Activated T-cell treated with anti-CD3 and anti-CD28 coated beads, Interleukin-2, amount 50 U/mL, for 24 hours (primary cell): Measurements from ENCODE around the gene CRTC3.

Experiments used
- DNase-seq: peaks from one replicate; pipeline ENCODE4 v3.0.0-alpha.2; 2020
- H3K27ac Mint-ChIP-seq: 2 replicates; pipeline ENCODE4 v1.8.0; 2020; ENCODE audit warnings: mild to moderate bottlenecking, mixed read lengths
- H3K27me3 Mint-ChIP-seq: 2 replicates; pipeline ENCODE4 v1.8.0; 2020; ENCODE audit warnings: mixed read lengths
- H3K36me3 Mint-ChIP-seq: 2 replicates; pipeline ENCODE4 v1.8.0; 2020; ENCODE audit warnings: low read depth, mixed read lengths
- H3K4me1 Mint-ChIP-seq: 2 replicates; pipeline ENCODE4 v1.8.0; 2020; ENCODE audit warnings: low read depth, mixed read lengths
- H3K4me3 Mint-ChIP-seq: 2 replicates; pipeline ENCODE4 v1.8.0; 2020; ENCODE audit warnings: mild to moderate bottlenecking, moderate library complexity, mixed read lengths
- H3K9me3 Mint-ChIP-seq: 2 replicates; pipeline ENCODE4 v1.8.0; 2020; ENCODE audit warnings: mixed read lengths

Gene CRTC3

GRCh38 chr15:90603893-90604292 lies 74.2 kb downstream of the CRTC3 start:
- H3K4me1 Mint-ChIP-seq: peaks cover 39% of the 10 kb centered on the region
- H3K9me3 Mint-ChIP-seq: no peaks in the 10 kb centered on the region
- peaks cover 71% of the 10 kb centered on the region for H3K36me3 Mint-ChIP-seq
- H3K27me3 Mint-ChIP-seq: no peaks in the 10 kb centered on the region
- peak; percentile 60 for DNase-seq
- peak overlapping the region; percentile 24 for H3K27ac Mint-ChIP-seq
- H3K4me3 Mint-ChIP-seq: no peak overlapping the region

GRCh38 chr15:90606641-90607040 lies 76.9 kb downstream of the CRTC3 start:
- Mint-ChIP-seq H3K4me1 (peaks cover 21% of the 10 kb centered on the region), H3K4me3 (no peak overlapping the region), H3K27ac (no peak overlapping the region), H3K36me3 (peaks cover 78% of the 10 kb centered on the region), H3K9me3 (no peaks in the 10 kb centered on the region), H3K27me3 (no peaks in the 10 kb centered on the region)
- no peak for DNase-seq

GRCh38 chr15:90607361-90607760 lies 77.6 kb downstream of the CRTC3 start:
- Mint-ChIP-seq H3K27ac (peak overlapping the region; percentile 18), H3K9me3 (no peaks in the 10 kb centered on the region), H3K27me3 (no peaks in the 10 kb centered on the region), H3K4me3 (no peak overlapping the region), H3K4me1 (peaks cover 22% of the 10 kb centered on the region), H3K36me3 (peaks cover 75% of the 10 kb centered on the region)
- no peak for DNase-seq

GRCh38 chr15:90609242-90610180 lies 79.8 kb downstream of the CRTC3 start:
- H3K27me3 Mint-ChIP-seq: no peaks in the 10 kb centered on the region
- DNase-seq: no peak
- no peaks in the 10 kb centered on the region for H3K9me3 Mint-ChIP-seq
- peak overlapping the region; percentile 30 for H3K27ac Mint-ChIP-seq
- peaks cover 24% of the 10 kb centered on the region for H3K4me1 Mint-ChIP-seq
- H3K4me3 Mint-ChIP-seq: no peak overlapping the region
- peaks cover 78% of the 10 kb centered on the region for H3K36me3 Mint-ChIP-seq

GRCh38 chr15:90610190-90610589 lies 80.5 kb downstream of the CRTC3 start:
- H3K4me1 Mint-ChIP-seq: peaks cover 23% of the 10 kb centered on the region
- H3K36me3 Mint-ChIP-seq: peaks cover 76% of the 10 kb centered on the region
- no peak overlapping the region for H3K27ac Mint-ChIP-seq
- H3K27me3 Mint-ChIP-seq: no peaks in the 10 kb centered on the region
- no peak for DNase-seq
- H3K4me3 Mint-ChIP-seq: no peak overlapping the region
- no peaks in the 10 kb centered on the region for H3K9me3 Mint-ChIP-seq

GRCh38 chr15:90611157-90611556 lies 81.4 kb downstream of the CRTC3 start:
- Mint-ChIP-seq H3K36me3 (peaks cover 75% of the 10 kb centered on the region), H3K4me1 (peaks cover 19% of the 10 kb centered on the region), H3K27me3 (no peaks in the 10 kb centered on the region), H3K4me3 (no peak overlapping the region), H3K9me3 (no peaks in the 10 kb centered on the region), H3K27ac (peak overlapping the region; percentile 11)
- no peak for DNase-seq

GRCh38 chr15:90617171-90617570 lies 87.4 kb downstream of the CRTC3 start:
- H3K4me3 Mint-ChIP-seq: no peak overlapping the region
- DNase-seq: no peak
- peaks cover 56% of the 10 kb centered on the region for H3K4me1 Mint-ChIP-seq
- H3K9me3 Mint-ChIP-seq: no peaks in the 10 kb centered on the region
- H3K27me3 Mint-ChIP-seq: no peaks in the 10 kb centered on the region
- peaks cover 73% of the 10 kb centered on the region for H3K36me3 Mint-ChIP-seq
- peak overlapping the region; percentile 13 for H3K27ac Mint-ChIP-seq

GRCh38 chr15:90617668-90618097 lies 88.0 kb downstream of the CRTC3 start:
- Mint-ChIP-seq H3K9me3 (no peaks in the 10 kb centered on the region), H3K27me3 (no peaks in the 10 kb centered on the region), H3K4me1 (peaks cover 56% of the 10 kb centered on the region), H3K36me3 (peaks cover 69% of the 10 kb centered on the region), H3K27ac (no peak overlapping the region), H3K4me3 (no peak overlapping the region)
- no peak for DNase-seq

- Mint-ChIP-seq H3K27ac (peak overlapping the region; percentile 1), H3K36me3 (peaks cover 64% of the 10 kb centered on the region), H3K9me3 (no peaks in the 10 kb centered on the region), H3K27me3 (no peaks in the 10 kb centered on the region), H3K4me1 (peaks cover 53% of the 10 kb centered on the region), H3K4me3 (no peak overlapping the region)
- no peak for DNase-seq
Observed at GRCh38 chr15:90618330-90619125, 88.8 kb downstream of the CRTC3 start.

- Mint-ChIP-seq H3K9me3 (no peaks in the 10 kb centered on the region), H3K4me1 (peaks cover 43% of the 10 kb centered on the region), H3K36me3 (peaks cover 55% of the 10 kb centered on the region), H3K27me3 (no peaks in the 10 kb centered on the region), H3K27ac (peak overlapping the region; percentile 83), H3K4me3 (peak overlapping the region; percentile 51)
- DNase-seq: no peak
Observed at GRCh38 chr15:90619468-90619867, 89.7 kb downstream of the CRTC3 start.

GRCh38 chr15:90619939-90620338 lies 90.2 kb downstream of the CRTC3 start:
- no peaks in the 10 kb centered on the region for H3K9me3 Mint-ChIP-seq
- no peaks in the 10 kb centered on the region for H3K27me3 Mint-ChIP-seq
- peaks cover 52% of the 10 kb centered on the region for H3K36me3 Mint-ChIP-seq
- no peak for DNase-seq
- H3K27ac Mint-ChIP-seq: peak overlapping the region; percentile 83
- peaks cover 42% of the 10 kb centered on the region for H3K4me1 Mint-ChIP-seq
- H3K4me3 Mint-ChIP-seq: peak overlapping the region; percentile 51

- DNase-seq: peak; percentile 41
- H3K27me3 Mint-ChIP-seq: no peaks in the 10 kb centered on the region
- peaks cover 47% of the 10 kb centered on the region for H3K36me3 Mint-ChIP-seq
- peak overlapping the region; percentile 70 for H3K27ac Mint-ChIP-seq
- no peaks in the 10 kb centered on the region for H3K9me3 Mint-ChIP-seq
- peaks cover 40% of the 10 kb centered on the region for H3K4me1 Mint-ChIP-seq
- no peak overlapping the region for H3K4me3 Mint-ChIP-seq
Observed at GRCh38 chr15:90620379-90621067, 90.8 kb downstream of the CRTC3 start.

GRCh38 chr15:90623854-90624253 lies 94.1 kb downstream of the CRTC3 start:
- H3K27ac Mint-ChIP-seq: no peak overlapping the region

GRCh38 chr15:90624278-90624981 lies 94.7 kb downstream of the CRTC3 start:
- H3K9me3 Mint-ChIP-seq: no peaks in the 10 kb centered on the region
- H3K27me3 Mint-ChIP-seq: no peaks in the 10 kb centered on the region
- DNase-seq: no peak
- no peak overlapping the region for H3K27ac Mint-ChIP-seq
- H3K4me3 Mint-ChIP-seq: no peak overlapping the region
- H3K4me1 Mint-ChIP-seq: peaks cover 15% of the 10 kb centered on the region
- H3K36me3 Mint-ChIP-seq: peaks cover 48% of the 10 kb centered on the region

More at GRCh38 chr15:90623854-90624253, 94.1 kb downstream of the CRTC3 start:
- peaks cover 21% of the 10 kb centered on the region for H3K4me1 Mint-ChIP-seq
- DNase-seq: no peak
- no peaks in the 10 kb centered on the region for H3K27me3 Mint-ChIP-seq
- H3K4me3 Mint-ChIP-seq: no peak overlapping the region
- no peaks in the 10 kb centered on the region for H3K9me3 Mint-ChIP-seq
- H3K36me3 Mint-ChIP-seq: peaks cover 44% of the 10 kb centered on the region
